ENCODE results near the gene GXYLT2. TPM values are rescaled to one million over a fixed set of nuclear protein-coding genes. Genes with fewer than 3 reads are reported as not detected.

The GXYLT2 gene
- total RNA-seq, 8 experiments from 2014 or later, result 0.14 to 24.7 (median 2.6) TPM

- 56 to 100% (median 82%) methylated on average over 1 to 7 of the region's 7 CpGs; no CpG with 5 or more reads in 1 of the 10 experiments for WGBS, 10 experiments
- Histone ChIP-seq H3K4me3 (no peak overlapping the region), H3K4me1 (replicated peaks in 1 of 2) (no peaks in the 10 kb centered on the region), H3K27ac (no peak overlapping the region)
- ATAC-seq (replicated peaks in 6 of 8), result no peak
- in situ Hi-C loops (cut with MboI; ENCODE audit: low pct_unique_long_range_greater_than_20kb in 2 of 9, low sequenced_read_pairs in 9 of 9, unreplicated experiment in 9 of 9), result loop anchor here in 3 of 9 experiments (25.0 kb wide), 2 partner anchors 200 to 225 kb away; partner anchors contain the start of gene EBLN2 (in 1 of the 3)
Observed at GRCh38 chr3:72862314-72863090, 25.3 kb upstream of the GXYLT2 start.

- Histone ChIP-seq H3K4me3 (no peak overlapping the region), H3K27ac (no peak overlapping the region), H3K4me1 (replicated peaks in 1 of 2) (no peaks in the 10 kb centered on the region)
- 0 to 100% (median 76%) methylated on average over 1 to 5 of the region's 5 CpGs; no CpG with 5 or more reads in 1 of the 10 experiments for WGBS, 10 experiments
- ATAC-seq (replicated peaks in 6 of 8), result peak in 2 of 8 experiments; percentile 31 to 71
- in situ Hi-C loops (cut with MboI; ENCODE audit: low pct_unique_long_range_greater_than_20kb in 2 of 9, low sequenced_read_pairs in 9 of 9, unreplicated experiment in 9 of 9), result loop anchor here in 3 of 9 experiments (25.0 kb wide), 2 partner anchors 190 to 215 kb away; partner anchors contain the start of gene EBLN2 (in 1 of the 3)
Observed at GRCh38 chr3:72872183-72872582, 15.7 kb upstream of the GXYLT2 start.

GRCh38 chr3:72887343-72887704 lies 522 bp upstream of the GXYLT2 start:
- peaks cover 3 to 12% of the 10 kb centered on the region in 2 donors for H3K4me1 ChIP-seq (replicated peaks in 1 of 2)
- H3K4me3 ChIP-seq, result peak overlapping the region; percentile 46 to 59 (median 56)
- ATAC-seq (replicated peaks in 6 of 8), result peak in 2 of 8 experiments; percentile 12 to 20
- whole genome bisulfite sequencing, 10 experiments, result 0 to 12% (median 0%) methylated on average over 1 to 6 of the region's 7 CpGs
- in situ Hi-C loops (cut with MboI; ENCODE audit: low pct_unique_long_range_greater_than_20kb in 2 of 9, low sequenced_read_pairs in 9 of 9, unreplicated experiment in 9 of 9), result no loop called here
- H3K27ac ChIP-seq, result no peak overlapping the region

GRCh38 chr3:72888546-72889309 lies 882 bp downstream of the GXYLT2 start:
- in situ Hi-C loops (cut with MboI; ENCODE audit: low pct_unique_long_range_greater_than_20kb in 2 of 9, low sequenced_read_pairs in 9 of 9, unreplicated experiment in 9 of 9), result no loop called here

GRCh38 chr3:72889310-72890165 lies 1.7 kb downstream of the GXYLT2 start:
- no peak overlapping the region for H3K27ac ChIP-seq
- peaks cover 3 to 12% of the 10 kb centered on the region in 2 donors for H3K4me1 ChIP-seq (replicated peaks in 1 of 2)
- 41 to 83% (median 47%) methylated on average over 3 to 10 of the region's 13 CpGs for WGBS, 10 experiments
- in situ Hi-C loops (cut with MboI; ENCODE audit: low pct_unique_long_range_greater_than_20kb in 2 of 9, low sequenced_read_pairs in 9 of 9, unreplicated experiment in 9 of 9), result no loop called here
- no peak for ATAC-seq (replicated peaks in 6 of 8)
- no peak overlapping the region for H3K4me3 ChIP-seq

More at GRCh38 chr3:72888546-72889309, 882 bp downstream of the GXYLT2 start:
- Histone ChIP-seq H3K4me3 (peak overlapping the region; percentile 46 to 59 (median 56)), H3K27ac (no peak overlapping the region), H3K4me1 (replicated peaks in 1 of 2) (peaks cover 3 to 12% of the 10 kb centered on the region in 2 donors)
- no peak for ATAC-seq (replicated peaks in 6 of 8)
- 0 to 30% (median 4%) methylated on average over 1 to 20 of the region's 21 CpGs for WGBS, 10 experiments

- 49 to 100% (median 87%) methylated on average over 2 to 10 of the region's 10 CpGs; no CpG with 5 or more reads in 2 of the 10 experiments for WGBS, 10 experiments
- Histone ChIP-seq H3K4me3 (no peak overlapping the region), H3K4me1 (replicated peaks in 1 of 2) (peaks cover 3 to 12% of the 10 kb centered on the region in 2 donors), H3K27ac (no peak overlapping the region)
- no peak for ATAC-seq (replicated peaks in 6 of 8)
- in situ Hi-C loops (cut with MboI; ENCODE audit: low pct_unique_long_range_greater_than_20kb in 2 of 9, low sequenced_read_pairs in 9 of 9, unreplicated experiment in 9 of 9), result no loop called here
Observed at GRCh38 chr3:72890166-72890925, 2.5 kb downstream of the GXYLT2 start.

- Histone ChIP-seq H3K4me1 (replicated peaks in 1 of 2) (peaks cover 3 to 12% of the 10 kb centered on the region in 2 donors), H3K4me3 (no peak overlapping the region), H3K27ac (no peak overlapping the region)
- ATAC-seq (replicated peaks in 6 of 8), result peak in 3 of 8 experiments; percentile 9 to 29 (median 11)
- in situ Hi-C loops (cut with MboI; ENCODE audit: low pct_unique_long_range_greater_than_20kb in 2 of 9, low sequenced_read_pairs in 9 of 9, unreplicated experiment in 9 of 9), result no loop called here
- WGBS, 10 experiments, result 3 to 60% (median 42%) methylated on average over 1 to 8 of the region's 8 CpGs
Observed at GRCh38 chr3:72891053-72891855, 3.4 kb downstream of the GXYLT2 start.

GRCh38 chr3:72892081-72892775 lies 4.4 kb downstream of the GXYLT2 start:
- Histone ChIP-seq H3K4me3 (no peak overlapping the region), H3K27ac (no peak overlapping the region), H3K4me1 (replicated peaks in 1 of 2) (peaks cover 2 to 10% of the 10 kb centered on the region in 2 donors)
- 0 to 95% (median 74%) methylated on average over 1 to 4 of the region's 4 CpGs for WGBS, 10 experiments
- no peak for ATAC-seq (replicated peaks in 6 of 8)
- in situ Hi-C loops (cut with MboI; ENCODE audit: low pct_unique_long_range_greater_than_20kb in 2 of 9, low sequenced_read_pairs in 9 of 9, unreplicated experiment in 9 of 9), result no loop called here

GRCh38 chr3:72892870-72893269 lies 5.0 kb downstream of the GXYLT2 start:
- in situ Hi-C loops (cut with MboI; ENCODE audit: low pct_unique_long_range_greater_than_20kb in 2 of 9, low sequenced_read_pairs in 9 of 9, unreplicated experiment in 9 of 9), result no loop called here
- peaks cover 0 to 5% of the 10 kb centered on the region in 2 donors for H3K4me1 ChIP-seq (replicated peaks in 1 of 2)
- no peak for ATAC-seq (replicated peaks in 6 of 8)
- no peak overlapping the region for H3K4me3 ChIP-seq
- no peak overlapping the region for H3K27ac ChIP-seq
- WGBS, 10 experiments, result 60 to 93% (median 80%) methylated on average over 1 to 4 of the region's 4 CpGs; no CpG with 5 or more reads in 3 of the 10 experiments

- in situ Hi-C loops (cut with MboI; ENCODE audit: low pct_unique_long_range_greater_than_20kb in 2 of 9, low sequenced_read_pairs in 9 of 9, unreplicated experiment in 9 of 9), result no loop called here
- whole genome bisulfite sequencing, 10 experiments, result 33 to 100% (median 85%) methylated on average over 1 to 3 of the region's 5 CpGs; no CpG with 5 or more reads in 1 of the 10 experiments
- ATAC-seq (replicated peaks in 6 of 8), result no peak
- H3K4me1 ChIP-seq (replicated peaks in 1 of 2), result no peaks in the 10 kb centered on the region
- no peak overlapping the region for H3K27ac ChIP-seq
- no peak overlapping the region for H3K4me3 ChIP-seq
Observed at GRCh38 chr3:72894976-72895552, 7.2 kb downstream of the GXYLT2 start.
